HEK293 (cell line): ENCODE data around the gene PRTN3.

Source experiments
- ATF2 ChIP-seq: fragments of 450-650 bp; formaldehyde crosslinking; IDR thresholded peaks from 2 replicates; pipeline ENCODE4 v1.5.1; 2016; ENCODE audit warnings: missing biosample characterization, missing genetic modification characterization, low read depth
- CTCF ChIP-seq: fragments of 450-650 bp; formaldehyde crosslinking; IDR thresholded peaks from 2 replicates; pipeline ENCODE4 v1.5.1; 2016; ENCODE audit warnings: missing biosample characterization, missing genetic modification characterization
- KLF10 ChIP-seq: fragments of 450-650 bp; IDR thresholded peaks from 2 replicates; pipeline ENCODE4 v1.5.1; 2018; ENCODE audit warnings: missing biosample characterization, mild to moderate bottlenecking, missing genetic modification characterization
- REST ChIP-seq: fragments of 450-650 bp; formaldehyde crosslinking; IDR thresholded peaks from 2 replicates; pipeline ENCODE4 v1.5.1; 2016; ENCODE audit warnings: missing biosample characterization, missing genetic modification characterization
- ZBTB7A ChIP-seq: fragments of 450-650 bp; formaldehyde crosslinking; IDR thresholded peaks from 2 replicates; pipeline ENCODE4 v1.5.1; 2016; ENCODE audit warnings: low read depth, missing biosample characterization, missing genetic modification characterization
- ZNF114 ChIP-seq: fragments of 450-650 bp; formaldehyde crosslinking; IDR thresholded peaks from 2 replicates; pipeline ENCODE4 v1.5.0; 2017; ENCODE audit warnings: missing biosample characterization, missing genetic modification characterization
- ZNF133 ChIP-seq: fragments of 450-650 bp; formaldehyde crosslinking; IDR thresholded peaks from 2 replicates; pipeline ENCODE4 v1.5.1; 2016; ENCODE audit warnings: missing biosample characterization, missing genetic modification characterization
- ZNF174 ChIP-seq: fragments of 450-650 bp; formaldehyde crosslinking; IDR thresholded peaks from 2 replicates; pipeline ENCODE4 v1.5.0; 2017; ENCODE audit warnings: missing biosample characterization, mild to moderate bottlenecking, missing genetic modification characterization
- ZNF202 ChIP-seq: fragments of 450-650 bp; formaldehyde crosslinking; IDR thresholded peaks from 2 replicates; pipeline ENCODE4 v1.5.1; 2016; ENCODE audit warnings: missing biosample characterization, missing genetic modification characterization, borderline replicate concordance
- ZNF24 ChIP-seq: fragments of 450-650 bp; formaldehyde crosslinking; IDR thresholded peaks from 2 replicates; pipeline ENCODE4 v1.5.1; 2016; ENCODE audit warnings: missing biosample characterization, missing genetic modification characterization
- ZNF274 ChIP-seq, 2 experiments: fragments of 200-500 bp in 1 of 2; fragments of 450-650 bp in 1 of 2; sonication (Bioruptor generic) in 1 of 2; formaldehyde crosslinking in 1 of 2; IDR thresholded peaks; 2 replicates each; pipeline versions ENCODE4 v1.5.1 to v1.6.1; 2014 to 2016; ENCODE audit warnings: borderline replicate concordance in 1 of 2, inconsistent platforms in 1 of 2, low read length in 1 of 2, missing biosample characterization in 1 of 2, missing genetic modification characterization in 1 of 2
- ZNF302 ChIP-seq: fragments of 450-650 bp; formaldehyde crosslinking; IDR thresholded peaks from 2 replicates; pipeline ENCODE4 v1.5.1; 2016; ENCODE audit warnings: missing biosample characterization, missing genetic modification characterization, low read depth
- ZNF391 ChIP-seq: fragments of 450-650 bp; formaldehyde crosslinking; IDR thresholded peaks from 2 replicates; pipeline ENCODE4 v1.5.1; 2016; ENCODE audit warnings: low read depth, missing biosample characterization, missing genetic modification characterization, borderline replicate concordance

- TF ChIP-seq ZNF302 (tag by site-specific recombination) (no peak), KLF10 (no peak), CTCF (tag by site-specific recombination) (no peak), ZNF391 (tag by site-specific recombination) (no peak), ZNF274 (IDR thresholded peaks at IDR 0.05; ENCODE audit: low read length) (no peak), ZNF274 (tag by site-specific recombination; IDR thresholded peaks at IDR 0.05; ENCODE audit: borderline replicate concordance) (no peak), ZNF202 (tag by site-specific recombination) (no peak), ATF2 (tag by site-specific recombination) (no peak), ZBTB7A (tag by site-specific recombination) (no peak), ZNF24 (no peak), REST (no peak), ZNF174 (no peak), ZNF114 (no peak), ZNF133 (tag by site-specific recombination) (no peak)
Measured at GRCh38 chr19:870963-871401, 30.2 kb downstream of the PRTN3 start.
